NB4 (cell line): ENCODE data around the gene GRIA2.

Source experiments
- CTCF ChIP-seq: IDR thresholded peaks from one replicate; pipeline ENCODE4 v1.5.1; 2012; ENCODE audit warnings: low read depth, low read length
- POLR2A ChIP-seq: IDR thresholded peaks from 2 replicates; pipeline ENCODE4 v1.6.1; 2011; ENCODE audit warnings: mild to moderate bottlenecking; ENCODE audit not compliant: insufficient read length; ENCODE audit errors: extremely low read depth

- TF ChIP-seq CTCF (no peak), POLR2A (no peak)
These were observed 4.6 kb downstream of the GRIA2 start for GRCh38 chr4:157225096-157225495.
